ENCODE measurements around the gene GAR1.

The GAR1 gene

GRCh38 chr4:109833756-109834155 is 18.2 kb downstream of the GAR1 start:
- Histone ChIP-seq H3K9me3 (replicated peaks; ENCODE audit: insufficient read depth, low read length) (no peaks in the 10 kb centered on the region), H2AFZ (ENCODE audit: low read length) (no peak overlapping the region), H4K20me1 (ENCODE audit: insufficient read depth, low read length) (no peaks in the 10 kb centered on the region)

DNA sequence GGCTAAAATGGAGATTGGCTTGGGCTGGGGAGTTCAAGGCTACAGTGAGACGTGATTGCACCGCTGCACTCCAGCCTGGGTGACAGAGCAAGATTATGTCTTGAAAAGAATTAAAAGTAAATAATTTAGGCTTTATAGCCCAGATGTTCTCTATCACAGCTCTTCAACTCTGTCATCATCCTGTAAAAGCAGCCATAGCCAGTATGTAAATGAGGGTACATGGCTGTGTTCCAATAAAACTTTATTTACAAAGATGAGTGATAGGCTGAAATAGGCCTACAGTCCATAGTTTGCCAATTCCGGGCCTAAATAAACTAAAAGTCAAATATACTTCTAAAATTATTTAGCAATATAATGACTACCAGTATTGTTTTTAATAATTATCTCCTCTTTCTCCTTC is 21.4 kb downstream of the GAR1 start:
- Histone ChIP-seq H3K79me2 (ENCODE audit: low read length) (no peaks in the 10 kb centered on the region), H3K9me3 (replicated peaks; ENCODE audit: insufficient read depth, low read length) (no peaks in the 10 kb centered on the region), H3K9me2 (replicated peaks; ENCODE audit: insufficient read depth, low read length) (no peaks in the 10 kb centered on the region), H3F3A (ENCODE audit: insufficient read depth, low read length) (no peaks in the 10 kb centered on the region), H3K27me3 (replicated peaks; ENCODE audit: insufficient read depth, low read length) (no peaks in the 10 kb centered on the region), H3K27ac (ENCODE audit: low read length) (no peak overlapping the region), H3K4me3 (ENCODE audit: low read length) (no peak overlapping the region), H3K36me3 (replicated peaks; ENCODE audit: insufficient read depth, low read length) (no peaks in the 10 kb centered on the region), H3K4me1 (ENCODE audit: low read length) (no peaks in the 10 kb centered on the region), H3K9ac (ENCODE audit: low read length) (no peak overlapping the region), H2AFZ (ENCODE audit: low read length) (no peak overlapping the region), H3K4me2 (ENCODE audit: low read depth, low read length) (no peak overlapping the region), H4K20me1 (ENCODE audit: insufficient read depth, low read length) (no peaks in the 10 kb centered on the region)
- no peak for DNase-seq
- TF ChIP-seq EZH2phosphoT487 (IDR thresholded peaks at IDR 0.05; ENCODE audit: low read length) (no peak), CTCF (IDR thresholded peaks at IDR 0.05; ENCODE audit: low read length) (no peak), EZH2 (optimal IDR thresholded peaks at IDR 0.05; ENCODE audit: low read depth, low read length) (no peak)

More at GRCh38 chr4:109833756-109834155, 18.2 kb downstream of the GAR1 start:
- H3K4me2 ChIP-seq (ENCODE audit: low read depth, low read length), result no peak overlapping the region
- H3K4me3 ChIP-seq (ENCODE audit: low read length), result no peak overlapping the region
- H3K27me3 ChIP-seq (replicated peaks; ENCODE audit: insufficient read depth, low read length), result no peaks in the 10 kb centered on the region
- no peaks in the 10 kb centered on the region for H3K79me2 ChIP-seq (ENCODE audit: low read length)
- no peak overlapping the region for H3K27ac ChIP-seq (ENCODE audit: low read length)
- DNase-seq, result no peak
- H3K4me1 ChIP-seq (ENCODE audit: low read length), result no peaks in the 10 kb centered on the region
- H3K9ac ChIP-seq (ENCODE audit: low read length), result no peak overlapping the region
- no peaks in the 10 kb centered on the region for H3F3A ChIP-seq (ENCODE audit: insufficient read depth, low read length)
- no peaks in the 10 kb centered on the region for H3K36me3 ChIP-seq (replicated peaks; ENCODE audit: insufficient read depth, low read length)
- H3K9me2 ChIP-seq (replicated peaks; ENCODE audit: insufficient read depth, low read length), result no peaks in the 10 kb centered on the region
- TF ChIP-seq EZH2 (optimal IDR thresholded peaks at IDR 0.05; ENCODE audit: low read depth, low read length), result no peak
- TF ChIP-seq CTCF (IDR thresholded peaks at IDR 0.05; ENCODE audit: low read length), result no peak

DNA sequence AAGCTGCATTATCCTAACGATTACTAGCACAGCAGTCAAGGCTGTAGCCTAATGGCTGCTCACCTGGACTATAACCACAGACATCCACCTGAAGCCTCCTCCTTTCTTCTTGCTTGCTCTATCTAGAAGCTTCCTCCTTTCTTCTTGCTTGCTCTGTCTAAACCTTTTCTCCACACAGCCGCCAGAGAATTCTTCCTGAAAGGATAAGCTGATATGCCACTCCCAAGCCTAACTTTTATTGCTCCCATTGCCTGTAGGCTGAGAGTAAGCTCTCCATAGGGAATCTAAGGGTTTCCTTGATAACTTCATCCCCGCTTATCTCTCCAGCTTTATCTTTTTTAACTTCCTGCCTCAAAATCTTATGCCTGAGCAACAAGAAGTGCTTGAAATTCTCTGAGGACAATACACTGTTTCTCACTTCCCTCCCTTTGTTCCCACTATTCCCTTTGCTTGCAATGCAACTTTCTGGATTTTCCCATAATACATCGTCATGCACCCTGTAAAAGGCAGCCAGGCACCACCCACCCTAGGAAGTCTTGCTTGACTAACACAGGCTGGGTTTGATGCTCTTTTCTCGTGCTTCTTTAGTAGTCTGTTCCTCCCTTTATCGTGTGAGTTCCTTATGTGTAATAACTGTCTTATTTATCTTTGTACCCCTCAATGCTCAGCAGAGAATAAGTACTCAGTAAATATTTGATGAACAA is 31.0 kb downstream of the GAR1 start:
- H3K27ac ChIP-seq (ENCODE audit: low read length), result no peak overlapping the region
- H3K9me3 ChIP-seq (replicated peaks; ENCODE audit: insufficient read depth, low read length), result no peaks in the 10 kb centered on the region
- no peaks in the 10 kb centered on the region for H3K4me1 ChIP-seq (ENCODE audit: low read length)
- no peaks in the 10 kb centered on the region for H3F3A ChIP-seq (ENCODE audit: insufficient read depth, low read length)
- no peak overlapping the region for H3K4me2 ChIP-seq (ENCODE audit: low read depth, low read length)
- no peak overlapping the region for H2AFZ ChIP-seq (ENCODE audit: low read length)
- no peak overlapping the region for H3K4me3 ChIP-seq (ENCODE audit: low read length)
- H3K36me3 ChIP-seq (replicated peaks; ENCODE audit: insufficient read depth, low read length), result no peaks in the 10 kb centered on the region
- H3K79me2 ChIP-seq (ENCODE audit: low read length), result no peaks in the 10 kb centered on the region
- no peak for DNase-seq
- TF ChIP-seq EZH2 (optimal IDR thresholded peaks at IDR 0.05; ENCODE audit: low read depth, low read length), result no peak
- no peak for TF ChIP-seq EZH2phosphoT487 (IDR thresholded peaks at IDR 0.05; ENCODE audit: low read length)
- no peak for TF ChIP-seq CTCF (IDR thresholded peaks at IDR 0.05; ENCODE audit: low read length)
- H4K20me1 ChIP-seq (ENCODE audit: insufficient read depth, low read length), result no peaks in the 10 kb centered on the region
- no peaks in the 10 kb centered on the region for H3K27me3 ChIP-seq (replicated peaks; ENCODE audit: insufficient read depth, low read length)
- H3K9ac ChIP-seq (ENCODE audit: low read length), result no peak overlapping the region
- no peaks in the 10 kb centered on the region for H3K9me2 ChIP-seq (replicated peaks; ENCODE audit: insufficient read depth, low read length)
